Fibroblast of the aortic adventitia (primary cell): ENCODE measurements around the gene RPS6KA2. TPM values are rescaled to one million over a fixed set of nuclear protein-coding genes. Genes with fewer than 3 reads are reported as not detected.
A peak's percentile ranks its signal among the peaks of the same experiment; 100 is the strongest.

Source experiments
- DNase-seq: peaks from one replicate; pipeline ENCODE4 v3.0.0-alpha.2; 2010; ENCODE audit warnings: low read depth
- H3K4me3 ChIP-seq: 2 replicates; pipeline ENCODE4 v1.5.1; 2011; ENCODE audit warnings: low read depth, mild to moderate bottlenecking, control low read depth, low read length, moderate library complexity
- total RNA-seq: library from RNA; depleted of rRNA; stranded (reverse); fragments of >200 nt; gene quantifications from 2 replicates; pipeline ENCODE4 v1.2.3, GENCODE V29; 2012; ENCODE audit warnings: low replicate concordance
- TF ChIP-seq, protein P1 (sequence below): IDR thresholded peaks from 2 replicates; pipeline ENCODE4 v1.5.1; 2011; ENCODE audit warnings: mild to moderate bottlenecking, low read length, control low read depth, inconsistent platforms; ENCODE audit not compliant: insufficient read depth

Gene RPS6KA2
- total RNA-seq, 1 donor: 89.7 TPM

DNA sequence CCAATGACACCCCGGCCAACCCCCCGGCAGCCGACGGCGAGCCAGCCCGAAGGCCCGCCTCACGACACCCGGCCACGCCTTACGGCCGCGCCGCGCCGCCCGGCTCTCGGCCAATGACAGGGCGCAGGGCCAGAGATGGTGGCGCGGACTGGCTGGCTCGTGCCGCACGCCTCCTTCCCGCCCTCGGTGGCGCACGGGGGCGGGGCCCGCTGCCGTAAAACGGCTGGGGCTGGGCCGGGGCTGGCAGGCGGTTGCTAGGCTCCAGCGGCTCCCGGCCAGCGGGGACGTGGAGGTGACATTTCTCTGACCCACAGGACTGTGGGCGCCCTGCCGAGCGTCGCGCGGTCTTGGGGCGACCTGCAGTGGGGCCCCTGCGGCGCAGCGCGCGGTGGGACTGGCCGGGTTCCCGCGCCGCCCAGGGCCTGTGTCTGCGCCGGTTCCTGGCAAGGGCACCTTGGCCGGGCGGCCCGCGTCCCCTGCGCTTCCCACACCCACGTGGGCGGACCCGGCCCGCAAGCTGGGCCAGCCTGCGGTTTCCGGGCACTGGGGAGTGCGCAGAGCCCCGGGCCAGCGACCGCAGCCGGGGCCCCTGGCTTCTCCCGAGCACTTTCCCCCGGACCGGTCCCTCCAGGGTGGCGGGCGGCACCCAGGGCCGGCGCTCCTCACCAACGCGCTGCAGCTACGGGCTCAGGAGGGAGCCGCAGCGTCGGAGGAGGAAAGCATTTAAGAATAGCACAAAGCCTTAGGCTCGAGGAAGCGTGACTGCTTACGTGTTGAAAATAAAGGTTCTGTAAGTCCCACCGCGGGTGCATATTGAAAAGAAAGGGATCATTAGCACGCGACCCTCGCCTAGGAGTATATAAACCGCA lies 243.9 kb downstream of the RPS6KA2 start, which contains the start of gene MPC1:
TSS of gene MPC1 (minus strand) at position 8 of the 869 bp plus-strand sequence. CDS start 64 bp downstream, outside the sequence.
- peak; percentile 90 for DNase-seq
- peak within 1 kb of the TSS; percentile 97 for H3K4me3 ChIP-seq
- TF ChIP-seq, protein P1, sequence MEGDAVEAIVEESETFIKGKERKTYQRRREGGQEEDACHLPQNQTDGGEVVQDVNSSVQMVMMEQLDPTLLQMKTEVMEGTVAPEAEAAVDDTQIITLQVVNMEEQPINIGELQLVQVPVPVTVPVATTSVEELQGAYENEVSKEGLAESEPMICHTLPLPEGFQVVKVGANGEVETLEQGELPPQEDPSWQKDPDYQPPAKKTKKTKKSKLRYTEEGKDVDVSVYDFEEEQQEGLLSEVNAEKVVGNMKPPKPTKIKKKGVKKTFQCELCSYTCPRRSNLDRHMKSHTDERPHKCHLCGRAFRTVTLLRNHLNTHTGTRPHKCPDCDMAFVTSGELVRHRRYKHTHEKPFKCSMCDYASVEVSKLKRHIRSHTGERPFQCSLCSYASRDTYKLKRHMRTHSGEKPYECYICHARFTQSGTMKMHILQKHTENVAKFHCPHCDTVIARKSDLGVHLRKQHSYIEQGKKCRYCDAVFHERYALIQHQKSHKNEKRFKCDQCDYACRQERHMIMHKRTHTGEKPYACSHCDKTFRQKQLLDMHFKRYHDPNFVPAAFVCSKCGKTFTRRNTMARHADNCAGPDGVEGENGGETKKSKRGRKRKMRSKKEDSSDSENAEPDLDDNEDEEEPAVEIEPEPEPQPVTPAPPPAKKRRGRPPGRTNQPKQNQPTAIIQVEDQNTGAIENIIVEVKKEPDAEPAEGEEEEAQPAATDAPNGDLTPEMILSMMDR: no peak

DNA sequence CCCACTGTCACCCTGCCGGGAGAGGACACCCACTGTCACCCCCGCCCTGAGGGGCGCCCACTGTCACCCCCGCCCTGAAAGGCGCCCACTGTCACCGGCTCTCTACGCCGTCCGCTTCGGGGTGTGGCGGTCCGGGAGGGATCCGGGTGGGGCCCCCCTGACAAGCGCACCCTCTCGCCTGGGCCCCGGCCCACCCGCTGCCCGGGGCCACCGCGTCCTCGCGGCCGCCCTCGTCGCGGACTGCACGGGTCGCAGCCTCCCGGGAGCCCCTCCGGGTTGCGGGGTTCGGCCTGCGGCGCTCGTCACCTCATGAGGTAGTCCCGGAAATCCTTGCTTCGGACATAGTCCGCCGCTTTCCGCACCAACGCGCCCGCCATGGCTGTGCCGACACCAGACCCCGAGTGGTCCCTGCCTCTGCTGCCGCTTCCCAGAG lies 244.5 kb downstream of the RPS6KA2 start:
- H3K4me3 ChIP-seq: peak overlapping the region; percentile 97
- TF ChIP-seq, protein P1: no peak
- DNase-seq: no peak

DNA sequence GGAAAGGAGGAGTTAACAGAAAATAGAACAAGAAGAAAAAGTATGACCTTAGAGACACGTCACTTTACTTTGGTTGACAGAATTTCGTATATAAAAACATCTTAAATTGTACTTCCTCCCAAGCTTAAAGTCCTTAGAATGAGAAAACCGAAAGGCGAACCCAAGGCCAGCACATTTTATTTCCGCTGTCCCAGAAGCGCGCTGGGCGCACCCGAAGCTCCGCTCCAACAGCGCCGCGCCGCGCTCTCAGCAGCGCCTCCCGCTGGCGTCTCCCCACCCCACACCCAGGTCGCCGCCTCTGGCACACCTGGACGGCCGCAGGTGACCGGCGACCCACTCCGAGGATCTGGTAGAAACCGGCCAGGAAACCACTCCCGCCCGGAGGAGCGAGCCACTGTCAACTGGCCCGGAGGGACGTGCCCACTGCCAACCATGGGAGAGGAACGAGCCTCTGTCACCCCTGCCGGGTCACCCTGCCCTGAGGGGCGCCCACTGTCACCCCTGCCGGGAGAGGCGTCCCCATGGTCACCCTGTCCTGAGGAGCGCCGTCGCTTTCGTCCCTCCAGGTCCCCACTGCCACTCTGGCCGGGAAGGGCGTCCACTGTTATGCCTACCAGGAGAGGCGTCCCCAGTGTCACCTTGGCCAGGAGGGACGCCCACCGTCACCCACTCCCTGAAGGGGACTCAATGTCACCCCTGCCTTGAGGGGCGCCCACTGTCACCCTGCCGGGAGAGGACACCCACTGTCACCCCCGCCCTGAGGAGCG lies 245.1 kb downstream of the RPS6KA2 start:
- TF ChIP-seq, protein P1: peak; percentile 69
- peak; percentile 56 for DNase-seq
- H3K4me3 ChIP-seq: peak overlapping the region; percentile 97

DNA sequence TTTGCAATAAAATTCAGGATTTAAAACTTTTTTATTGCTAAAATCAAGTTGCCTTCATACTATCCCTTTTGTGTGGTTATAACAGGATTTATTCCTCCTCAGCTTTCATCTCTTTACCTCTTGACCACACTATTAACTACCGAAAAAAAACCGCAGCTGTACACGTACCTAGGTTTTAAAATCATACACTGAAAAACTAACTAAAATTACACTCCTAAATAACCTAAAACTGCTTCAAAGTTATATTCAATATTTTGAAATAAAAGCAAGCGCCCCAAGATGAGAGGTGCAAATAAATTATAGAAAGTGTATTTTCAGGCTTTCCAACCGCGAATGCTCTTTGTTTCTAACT lies 245.7 kb downstream of the RPS6KA2 start:
- TF ChIP-seq, protein P1: no peak
- peak overlapping the region; percentile 97 for H3K4me3 ChIP-seq

DNA sequence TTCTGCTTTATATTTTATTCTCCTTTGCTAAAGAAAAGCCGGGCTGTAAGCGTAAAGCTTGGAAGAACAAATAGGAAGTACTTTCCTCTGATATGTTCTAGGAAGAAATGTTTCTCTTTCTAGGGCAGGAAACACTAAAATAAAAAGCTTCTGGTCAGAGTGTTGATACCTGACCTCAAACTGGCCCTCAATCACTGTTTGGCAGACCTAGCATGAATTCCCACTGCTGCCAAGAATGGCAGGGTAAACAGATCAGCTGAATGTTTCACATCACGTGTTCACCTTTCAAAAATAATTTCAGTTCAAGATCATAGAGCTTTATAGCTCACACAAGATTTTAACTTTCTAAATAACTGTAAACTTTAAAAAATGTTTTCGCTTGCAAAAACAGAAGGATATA lies 247.3 kb downstream of the RPS6KA2 start:
- H3K4me3 ChIP-seq: no peak overlapping the region
- DNase-seq: no peak
- TF ChIP-seq, protein P1: no peak

More for the DNA sequence above, 245.7 kb downstream of the RPS6KA2 start:
- no peak for DNase-seq

DNA sequence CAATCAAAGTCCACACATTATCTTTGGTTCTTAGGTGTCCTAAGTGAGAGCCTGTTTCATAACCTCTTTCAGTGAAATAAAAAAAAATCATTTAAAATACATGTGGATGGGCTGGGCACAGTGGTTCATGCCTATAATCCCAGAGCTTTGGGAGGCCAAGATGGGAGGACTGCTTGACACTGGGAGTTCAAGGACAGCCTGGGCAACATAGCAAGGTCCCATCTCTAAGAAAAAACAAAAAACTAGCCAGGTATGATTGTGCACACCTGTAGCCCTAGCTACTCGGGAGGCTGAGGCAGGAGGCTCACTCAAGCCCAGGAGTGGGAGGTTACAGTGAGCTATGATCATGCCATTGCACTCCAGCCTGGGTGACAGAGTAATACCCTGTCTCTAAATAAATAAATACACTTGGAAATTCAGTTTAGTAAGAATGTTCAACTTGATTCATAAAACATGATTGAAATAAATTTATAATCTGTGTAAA lies 247.9 kb downstream of the RPS6KA2 start:
- DNase-seq: no peak
- no peak overlapping the region for H3K4me3 ChIP-seq
- TF ChIP-seq, protein P1: no peak
